HG03354 (cell line): ENCODE results near the gene OR52H1.

Experiments used
- ATAC-seq: cut with Tn5 transposase; IDR thresholded peaks from one replicate; pipeline ENCODE4 v1.9.1; 2021; ENCODE audit warnings: mild to moderate bottlenecking; ENCODE audit not compliant: unreplicated experiment, poor library complexity, severe bottlenecking

The OR52H1 gene

DNA sequence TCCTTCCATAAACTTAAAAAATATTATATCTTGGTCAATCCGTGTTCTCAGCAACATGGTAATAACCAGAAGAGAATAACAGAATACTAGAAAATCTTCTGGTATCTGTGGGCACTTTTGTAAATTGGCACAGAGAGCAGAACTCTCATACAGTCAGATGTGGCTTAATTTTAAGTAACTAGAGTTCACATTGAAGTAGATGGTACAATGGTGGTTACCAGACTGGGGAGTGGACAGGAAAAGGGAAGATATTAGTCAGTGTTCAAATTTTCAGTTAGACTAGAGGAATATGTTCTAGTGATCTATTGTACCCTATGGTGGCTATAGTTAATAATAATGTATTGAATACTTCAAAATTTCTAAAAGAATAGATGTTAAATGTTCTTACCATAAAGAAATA is 6.9 kb downstream of the OR52H1 start:
- ATAC-seq: no peak

GRCh38 chr11:5536482-5536881 is 11.9 kb downstream of the OR52H1 start:
- no peak for ATAC-seq

GRCh38 chr11:5534046-5534445 is 14.3 kb downstream of the OR52H1 start:
- no peak for ATAC-seq

DNA sequence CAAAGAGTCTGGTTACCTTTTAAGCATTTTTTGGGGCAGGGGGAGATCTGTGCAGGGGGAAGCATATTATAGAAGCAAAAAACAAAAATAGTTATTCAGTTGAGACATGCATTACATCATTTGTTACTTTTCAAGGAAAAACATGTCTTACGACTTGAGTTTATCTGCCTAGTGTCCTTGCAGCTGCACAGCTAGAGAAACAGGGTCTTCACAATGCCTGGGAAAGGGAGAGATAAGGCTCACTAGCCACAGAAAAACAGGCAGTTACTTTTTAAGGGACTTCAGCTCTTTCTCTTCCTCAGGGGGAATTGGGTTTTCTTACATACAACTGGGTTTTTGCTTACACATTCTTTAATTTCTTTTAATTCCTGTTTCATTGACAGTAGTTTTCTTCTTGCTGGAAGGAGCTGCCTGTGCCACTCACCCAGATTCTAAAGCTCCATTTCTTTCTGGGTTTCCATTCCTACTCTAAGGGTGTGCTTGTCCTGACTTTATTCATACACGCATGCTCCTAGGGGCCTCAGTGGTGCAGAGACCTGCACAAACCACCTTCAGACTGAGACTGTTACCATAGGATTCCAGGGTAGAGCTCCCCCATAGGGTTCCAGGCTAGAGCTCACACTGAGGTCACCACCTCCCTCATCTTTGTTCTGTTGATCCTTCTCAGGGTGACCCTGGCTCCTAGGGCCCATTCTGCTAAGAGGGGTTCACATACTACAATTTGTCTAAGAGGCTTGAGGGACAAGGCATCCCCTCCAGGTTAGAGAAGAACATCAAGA is 17.1 kb downstream of the OR52H1 start:
- no peak for ATAC-seq

- ATAC-seq: no peak
Measured at GRCh38 chr11:5528495-5528894, 19.8 kb downstream of the OR52H1 start.

GRCh38 chr11:5527716-5528115 is 20.6 kb downstream of the OR52H1 start:
- ATAC-seq: no peak

- ATAC-seq: no peak
Measured at GRCh38 chr11:5524756-5525155, 23.6 kb downstream of the OR52H1 start.

GRCh38 chr11:5522308-5522707 is 26.0 kb downstream of the OR52H1 start:
- ATAC-seq: no peak

GRCh38 chr11:5521540-5521939 is 26.8 kb downstream of the OR52H1 start:
- no peak for ATAC-seq

GRCh38 chr11:5516599-5516998 is 31.7 kb downstream of the OR52H1 start, which contains the start of gene UBQLNL:
TSS of gene UBQLNL (minus strand) at chr11:5516699. CDS start at chr11:5516441, 258 bp downstream.
- ATAC-seq: no peak

DNA sequence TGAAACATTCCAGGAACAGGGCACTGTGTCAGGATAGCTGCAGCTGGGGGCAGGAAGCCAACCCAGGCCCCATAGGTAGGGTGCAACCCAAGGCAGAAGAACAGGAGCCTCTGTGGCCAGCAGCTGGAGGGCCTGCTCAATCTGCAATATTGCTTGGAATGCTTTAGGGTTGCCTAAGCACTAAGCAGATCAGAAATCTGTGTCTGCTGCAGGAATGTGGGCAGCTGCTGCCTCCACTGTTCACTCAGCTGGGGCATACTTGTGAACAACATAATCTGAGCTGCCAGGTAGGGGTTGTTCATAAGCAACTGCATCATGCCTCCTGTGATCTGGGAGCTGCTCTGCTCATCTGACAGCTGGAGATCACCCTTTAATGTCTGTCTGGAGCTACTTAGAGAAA is 33.5 kb downstream of the OR52H1 start:
- no peak for ATAC-seq

GRCh38 chr11:5509803-5510202 is 38.5 kb downstream of the OR52H1 start, which contains the start of gene UBQLN3:
TSS of gene UBQLN3 (minus strand) at chr11:5509957. CDS start at chr11:5509558, 399 bp downstream.
- ATAC-seq: no peak

DNA sequence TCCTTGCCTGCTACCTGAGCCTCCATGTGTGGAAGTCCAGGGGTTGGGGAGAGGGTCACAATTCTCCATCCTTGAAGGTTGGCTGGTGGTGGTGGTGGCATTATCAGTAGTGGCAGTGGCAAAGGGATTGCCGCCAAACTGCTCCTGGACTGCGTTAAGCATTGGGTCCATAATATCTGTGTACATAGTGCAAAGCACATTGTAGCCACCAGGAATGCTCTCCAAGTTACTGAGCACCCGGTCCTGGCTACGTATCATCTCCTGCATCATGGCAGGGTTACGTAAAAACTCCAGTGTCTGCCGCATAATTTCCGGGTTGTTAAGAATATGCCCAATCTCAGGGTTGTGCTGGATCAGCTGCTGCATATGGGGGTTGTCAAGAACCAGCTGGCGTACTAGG is 39.7 kb downstream of the OR52H1 start:
- ATAC-seq: no peak

DNA sequence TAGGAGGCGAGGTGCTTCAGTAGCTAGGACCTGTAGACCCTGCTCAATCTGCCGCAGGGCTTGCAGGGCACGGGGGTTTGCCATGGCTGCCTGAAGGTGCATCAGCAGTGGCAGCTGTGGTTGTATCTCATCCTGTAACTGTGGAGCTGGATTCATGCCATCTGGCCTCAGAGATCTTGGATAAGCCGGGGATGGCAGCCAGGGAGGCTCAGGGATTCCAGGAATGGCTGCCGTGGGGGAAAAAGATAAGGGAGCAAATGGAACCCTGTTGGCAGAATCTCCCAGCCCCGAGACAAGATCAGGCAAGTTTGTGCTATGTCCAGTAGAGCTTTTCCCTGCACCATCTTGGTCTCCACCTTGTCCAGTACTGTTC is 40.4 kb downstream of the OR52H1 start:
- ATAC-seq: no peak

DNA sequence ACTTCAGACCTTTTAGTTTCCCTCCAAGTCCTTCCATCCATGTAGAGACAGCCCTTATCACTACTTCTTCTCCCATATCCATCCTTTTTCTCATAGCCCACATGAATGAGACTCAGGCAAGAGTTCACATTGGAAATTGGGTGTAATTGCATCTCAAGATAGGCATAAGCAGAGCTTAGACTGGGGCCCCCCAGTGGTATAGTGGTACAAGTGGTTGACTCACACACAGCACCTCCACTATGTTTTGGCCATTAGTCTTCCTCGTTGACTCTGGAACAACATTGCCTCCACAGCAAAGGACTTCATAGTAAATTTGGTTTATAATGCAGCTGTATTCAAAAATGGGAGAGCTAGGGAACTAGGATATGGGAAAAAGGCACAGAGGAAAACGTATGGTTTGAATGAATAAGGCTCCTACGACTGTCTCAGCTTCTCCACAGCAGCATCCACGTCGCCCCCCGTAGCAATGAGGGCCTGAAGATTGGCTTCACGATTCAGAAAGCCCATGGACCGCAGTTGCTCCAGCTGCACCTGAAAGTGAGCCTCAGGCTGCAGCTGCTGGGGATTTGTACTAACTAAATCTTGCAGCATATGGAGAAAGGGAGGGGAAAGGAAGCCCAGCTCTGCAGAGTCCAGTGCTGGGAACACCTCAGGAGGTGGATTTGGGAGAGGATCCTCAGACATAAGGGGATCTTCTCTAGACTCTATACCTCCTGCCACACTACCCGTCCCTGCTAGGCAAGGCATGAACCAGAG is 41.0 kb downstream of the OR52H1 start:
- ATAC-seq: no peak

GRCh38 chr11:5505363-5506048 is 42.8 kb downstream of the OR52H1 start:
- no peak for ATAC-seq

- no peak for ATAC-seq
Measured at GRCh38 chr11:5504403-5504921, 43.9 kb downstream of the OR52H1 start.

DNA sequence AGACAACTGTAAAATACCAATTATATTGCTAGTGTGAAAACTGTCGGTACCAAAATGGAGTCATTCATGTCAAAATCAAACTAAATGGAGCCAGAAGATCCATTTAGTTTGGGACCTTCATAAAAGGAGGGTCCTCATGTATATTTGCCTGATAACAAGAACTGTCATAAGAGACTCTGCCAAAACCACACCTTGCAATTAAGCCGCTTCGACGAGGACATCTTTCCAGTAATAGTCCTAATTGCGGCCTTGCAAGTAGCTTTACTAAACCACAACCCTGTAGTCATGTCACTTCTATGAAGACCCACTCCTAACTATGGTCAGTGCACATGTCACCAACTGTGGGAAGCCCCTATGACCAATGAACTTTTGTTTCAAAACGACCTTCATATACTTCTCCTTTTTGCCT is 47.9 kb downstream of the OR52H1 start:
- no peak for ATAC-seq

DNA sequence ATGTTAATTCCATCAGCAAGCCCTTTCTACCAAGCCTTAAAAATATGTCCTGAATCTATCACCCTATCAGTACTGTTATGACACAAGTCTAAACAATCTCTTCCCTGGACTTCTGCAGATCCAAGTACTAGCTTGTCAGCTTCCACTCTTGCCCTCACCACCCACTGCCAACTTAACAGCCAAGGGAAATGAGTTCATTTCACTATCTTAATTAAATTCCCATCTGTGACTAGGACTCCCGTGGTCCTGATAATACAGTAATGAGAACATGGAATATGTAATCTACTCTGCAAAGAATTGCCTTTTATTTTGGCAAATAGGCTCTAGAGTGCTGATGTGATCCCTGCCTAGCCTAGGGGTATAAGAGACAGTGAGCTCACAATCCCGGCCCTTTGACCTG is 48.7 kb downstream of the OR52H1 start:
- no peak for ATAC-seq
